Measurements from ENCODE around the gene ZDHHC9. TPM values are rescaled to one million over a fixed set of nuclear protein-coding genes. Genes with fewer than 3 reads are reported as not detected.

ZDHHC9 gene
- total and polyA plus RNA-seq, 12 donors: 4.3 to 75.7 (median 24.6) TPM

DNA sequence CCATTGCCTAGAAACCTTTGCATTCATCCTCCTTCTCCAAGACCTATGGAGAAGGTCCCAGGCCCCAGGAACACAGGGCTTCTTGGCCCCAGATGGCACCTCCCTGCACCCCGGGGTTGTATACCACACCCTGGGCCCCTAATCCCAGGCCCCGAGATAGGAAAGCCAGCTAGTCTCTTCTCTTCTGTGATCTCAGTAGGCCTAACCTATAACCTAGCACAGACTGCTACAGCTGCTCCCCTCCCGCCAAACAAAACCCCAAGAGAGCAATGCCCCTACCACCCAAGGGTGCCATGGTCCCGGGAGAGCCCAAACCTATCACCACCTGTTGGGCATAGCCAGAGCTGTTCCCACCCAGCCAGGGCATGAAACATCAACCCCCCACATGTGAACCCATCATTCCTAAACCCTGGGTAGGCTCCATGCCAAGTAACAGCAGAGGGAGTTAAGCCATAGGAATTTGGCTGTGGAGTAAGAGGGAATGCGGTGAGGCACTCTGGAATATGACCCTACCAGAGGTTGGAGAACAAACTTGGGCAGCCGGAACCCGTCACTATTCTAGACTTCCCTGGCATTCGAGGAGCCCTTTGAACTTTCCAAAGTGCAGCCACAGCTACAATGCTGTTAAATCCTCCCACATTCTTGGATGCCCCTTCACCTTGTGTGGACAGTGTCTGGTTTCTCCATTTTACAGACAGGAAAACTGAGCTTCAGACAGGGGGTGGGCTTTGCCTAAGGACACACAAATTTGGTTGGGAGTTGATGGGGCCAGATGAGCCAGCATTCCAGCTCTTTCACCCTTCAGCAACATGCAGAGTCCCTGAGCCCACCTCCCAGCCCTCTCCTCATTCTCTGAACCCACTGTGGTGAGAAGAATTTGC is 74.9 kb downstream of the ZDHHC9 start:
- Histone ChIP-seq H3K36me3 (replicated peaks in 1 of 2) (no peaks in the 10 kb centered on the region), H3K4me1 (replicated peaks in 1 of 2) (no peaks in the 10 kb centered on the region), H3K9me3 (replicated peaks in 1 of 3) (no peaks in the 10 kb centered on the region), H3K27ac (no peak overlapping the region), H3K27me3 (no peaks in the 10 kb centered on the region), H3K4me3 (no peak overlapping the region)
- 77 to 94% (median 86%) methylated on average over 7 to 8 of the region's 8 CpGs for WGBS, 4 donors
- intact Hi-C loops (cut with DNase I): no loop called here
- TF ChIP-seq, protein P1, sequence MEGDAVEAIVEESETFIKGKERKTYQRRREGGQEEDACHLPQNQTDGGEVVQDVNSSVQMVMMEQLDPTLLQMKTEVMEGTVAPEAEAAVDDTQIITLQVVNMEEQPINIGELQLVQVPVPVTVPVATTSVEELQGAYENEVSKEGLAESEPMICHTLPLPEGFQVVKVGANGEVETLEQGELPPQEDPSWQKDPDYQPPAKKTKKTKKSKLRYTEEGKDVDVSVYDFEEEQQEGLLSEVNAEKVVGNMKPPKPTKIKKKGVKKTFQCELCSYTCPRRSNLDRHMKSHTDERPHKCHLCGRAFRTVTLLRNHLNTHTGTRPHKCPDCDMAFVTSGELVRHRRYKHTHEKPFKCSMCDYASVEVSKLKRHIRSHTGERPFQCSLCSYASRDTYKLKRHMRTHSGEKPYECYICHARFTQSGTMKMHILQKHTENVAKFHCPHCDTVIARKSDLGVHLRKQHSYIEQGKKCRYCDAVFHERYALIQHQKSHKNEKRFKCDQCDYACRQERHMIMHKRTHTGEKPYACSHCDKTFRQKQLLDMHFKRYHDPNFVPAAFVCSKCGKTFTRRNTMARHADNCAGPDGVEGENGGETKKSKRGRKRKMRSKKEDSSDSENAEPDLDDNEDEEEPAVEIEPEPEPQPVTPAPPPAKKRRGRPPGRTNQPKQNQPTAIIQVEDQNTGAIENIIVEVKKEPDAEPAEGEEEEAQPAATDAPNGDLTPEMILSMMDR (IDR thresholded peaks at IDR 0.05): no peak
- no peak for TF ChIP-seq POLR2A (IDR thresholded peaks at IDR 0.05)
- DNase-seq: no peak

DNA sequence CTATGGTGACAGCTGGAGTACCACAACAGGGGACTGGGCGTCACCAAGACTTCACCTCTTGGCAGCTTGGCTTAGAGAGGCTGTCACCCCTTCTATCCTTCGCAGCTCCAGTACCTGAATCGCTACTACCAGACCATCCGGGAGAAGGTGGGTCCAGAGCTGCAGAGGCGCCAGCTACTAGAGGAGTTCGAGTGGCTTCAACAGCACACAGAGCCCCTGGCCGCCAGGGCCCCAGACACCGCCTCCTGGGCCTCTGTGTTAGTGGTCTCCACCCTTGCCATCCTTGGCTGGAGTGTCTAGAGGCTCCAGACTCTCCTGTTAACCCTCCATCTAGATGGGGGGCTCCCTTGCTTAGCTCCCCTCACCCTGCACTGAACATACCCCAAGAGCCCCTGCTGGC is 75.5 kb downstream of the ZDHHC9 start:
- H3K9me3 ChIP-seq (replicated peaks in 1 of 3): no peaks in the 10 kb centered on the region
- H3K27ac ChIP-seq: no peak overlapping the region
- intact Hi-C loops (cut with DNase I): no loop called here
- 75 to 94% (median 88%) methylated on average over 4 to 8 of the region's 8 CpGs; no CpG with 5 or more reads in 1 of the 4 donors for WGBS, 4 donors
- no peaks in the 10 kb centered on the region for H3K27me3 ChIP-seq
- H3K4me1 ChIP-seq (replicated peaks in 1 of 2): no peaks in the 10 kb centered on the region
- TF ChIP-seq, protein P1 (IDR thresholded peaks at IDR 0.05): no peak
- TF ChIP-seq POLR2A (IDR thresholded peaks at IDR 0.05): no peak
- DNase-seq: no peak
- no peaks in the 10 kb centered on the region for H3K36me3 ChIP-seq (replicated peaks in 1 of 2)
- H3K4me3 ChIP-seq: no peak overlapping the region

DNA sequence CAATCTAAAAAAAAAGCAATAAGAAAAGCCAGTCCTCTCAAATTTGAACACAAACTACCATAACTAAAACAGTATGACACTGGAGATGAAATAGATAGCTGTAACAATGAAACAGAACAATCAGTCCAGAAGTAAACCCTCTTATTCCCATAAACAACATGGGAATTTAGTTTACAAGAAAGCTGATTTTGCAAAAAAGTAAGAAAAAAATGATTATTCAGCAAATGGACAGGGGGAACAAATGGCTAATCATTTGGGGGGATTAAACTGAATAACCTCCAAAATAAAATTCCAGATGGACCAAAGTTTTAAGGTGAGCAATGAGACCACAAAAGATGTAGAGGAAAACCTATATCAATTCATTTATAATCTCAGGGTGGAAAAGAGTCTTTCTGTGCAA is 80.0 kb downstream of the ZDHHC9 start:
- intact Hi-C loops (cut with DNase I): no loop called here

DNA sequence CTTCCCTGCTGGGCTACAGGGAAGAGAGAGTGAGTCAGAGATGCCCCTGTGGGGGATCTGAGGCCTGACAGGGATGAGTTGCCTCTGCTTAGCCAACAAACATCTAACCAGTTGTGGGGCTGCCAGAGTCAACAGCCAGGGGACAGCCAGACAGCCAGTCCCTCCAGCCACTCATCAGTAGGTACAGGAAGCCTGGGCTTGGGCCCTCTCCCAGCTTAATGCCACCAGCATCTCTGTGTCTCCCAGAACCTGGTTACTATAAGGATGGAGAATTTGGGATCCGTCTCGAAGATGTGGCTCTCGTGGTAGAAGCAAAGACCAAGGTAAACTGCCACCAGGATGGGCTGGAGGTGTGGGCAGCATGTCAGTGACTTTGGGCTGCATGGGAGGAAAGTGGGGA is 81.2 kb downstream of the ZDHHC9 start:
- TF ChIP-seq, protein P1 (IDR thresholded peaks at IDR 0.05): no peak
- no peak for TF ChIP-seq POLR2A (IDR thresholded peaks at IDR 0.05)

More for the DNA sequence above, 80.0 kb downstream of the ZDHHC9 start:
- Histone ChIP-seq H3K27me3 (no peaks in the 10 kb centered on the region), H3K36me3 (replicated peaks in 1 of 2) (no peaks in the 10 kb centered on the region), H3K9me3 (replicated peaks in 1 of 3) (no peaks in the 10 kb centered on the region), H3K4me1 (replicated peaks in 1 of 2) (no peaks in the 10 kb centered on the region), H3K4me3 (no peak overlapping the region), H3K27ac (no peak overlapping the region)
- TF ChIP-seq POLR2A (IDR thresholded peaks at IDR 0.05): no peak
- no peak for DNase-seq

DNA sequence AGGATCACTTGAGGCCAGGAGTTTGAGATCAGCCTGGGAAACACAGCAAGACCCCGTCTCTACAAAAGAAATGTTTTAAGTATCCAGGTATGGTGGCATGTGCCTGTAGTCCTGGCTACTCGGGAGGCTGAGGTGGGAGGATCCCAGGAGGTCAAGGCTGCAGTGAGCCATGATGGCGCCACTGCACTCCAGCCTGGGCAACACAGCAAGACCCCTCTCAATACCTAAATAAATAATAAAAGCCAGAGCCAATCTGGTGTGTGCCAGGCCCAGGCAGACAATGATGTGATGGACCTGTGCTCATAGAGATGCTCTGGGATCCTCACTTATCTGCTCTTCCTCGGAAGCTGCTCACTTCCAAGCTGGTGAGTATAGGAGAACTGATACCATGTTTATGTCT is 82.1 kb downstream of the ZDHHC9 start:
- Histone ChIP-seq H3K4me3 (no peak overlapping the region), H3K9me3 (replicated peaks in 1 of 3) (no peaks in the 10 kb centered on the region), H3K27me3 (no peaks in the 10 kb centered on the region), H3K4me1 (replicated peaks in 1 of 2) (no peaks in the 10 kb centered on the region), H3K27ac (no peak overlapping the region), H3K36me3 (replicated peaks in 1 of 2) (no peaks in the 10 kb centered on the region)
- TF ChIP-seq, protein P1 (IDR thresholded peaks at IDR 0.05): no peak
- no peak for TF ChIP-seq POLR2A (IDR thresholded peaks at IDR 0.05)
- DNase-seq: no peak
- intact Hi-C loops (cut with DNase I): no loop called here
- WGBS, 4 donors: 82 to 90% (median 85%) methylated on average over 4 of the region's 4 CpGs; no CpG with 5 or more reads in 1 of the 4 donors

More for the DNA sequence above, 81.2 kb downstream of the ZDHHC9 start:
- intact Hi-C loops (cut with DNase I): no loop called here
- Histone ChIP-seq H3K4me3 (no peak overlapping the region), H3K4me1 (replicated peaks in 1 of 2) (no peaks in the 10 kb centered on the region), H3K9me3 (replicated peaks in 1 of 3) (no peaks in the 10 kb centered on the region), H3K36me3 (replicated peaks in 1 of 2) (no peaks in the 10 kb centered on the region), H3K27me3 (no peaks in the 10 kb centered on the region), H3K27ac (no peak overlapping the region)
- WGBS, 4 donors: 86 to 91% (median 89%) methylated on average over 3 of the region's 3 CpGs
- DNase-seq: no peak
